ENCODE data around the gene MAPK1. TPM values are rescaled to one million over a fixed set of nuclear protein-coding genes. Genes with fewer than 3 reads are reported as not detected.
"Not testable (repeated sequence)": the region's sequence is repeated elsewhere in the genome, so short reads cannot be mapped to it uniquely, and the experiment has no call there.

The MAPK1 gene
- total and polyA plus RNA-seq, 4 donors: 16.3 to 154 (median 54.3) TPM

GRCh38 chr22:21841422-21841821 is 26.0 kb downstream of the MAPK1 start:
- ATAC-seq (ENCODE audit: insufficient read depth, low FRiP score) (no peak), DNase-seq (no peak)
- Histone ChIP-seq H3K36me3 (ENCODE audit: control insufficient read depth in 4 of 4, insufficient read depth in 4 of 4, low read length in 4 of 4) (no peaks in the 10 kb centered on the region), H3K27me3 (ENCODE audit: control insufficient read depth in 3 of 3, insufficient read depth in 3 of 3, low read length in 2 of 3) (no peaks in the 10 kb centered on the region), H3K27ac (ENCODE audit: low read depth in 1 of 2, low read length in 1 of 2) (peak overlapping the region in 1 of 2 donors; percentile 2), H3K9me3 (ENCODE audit: control insufficient read depth in 4 of 4, insufficient read depth in 3 of 4, low read length in 3 of 4) (no peaks in the 10 kb centered on the region), H3K9ac (ENCODE audit: insufficient read depth in 1 of 2, low read length in 2 of 2) (no peak overlapping the region), H3K4me1 (ENCODE audit: control insufficient read depth in 5 of 5, insufficient read depth in 5 of 5, low read length in 5 of 5) (peaks cover 6 to 20% (median 9%) of the 10 kb centered on the region in 5 donors), H3K4me3 (no peak overlapping the region)
- TF ChIP-seq, protein P1, sequence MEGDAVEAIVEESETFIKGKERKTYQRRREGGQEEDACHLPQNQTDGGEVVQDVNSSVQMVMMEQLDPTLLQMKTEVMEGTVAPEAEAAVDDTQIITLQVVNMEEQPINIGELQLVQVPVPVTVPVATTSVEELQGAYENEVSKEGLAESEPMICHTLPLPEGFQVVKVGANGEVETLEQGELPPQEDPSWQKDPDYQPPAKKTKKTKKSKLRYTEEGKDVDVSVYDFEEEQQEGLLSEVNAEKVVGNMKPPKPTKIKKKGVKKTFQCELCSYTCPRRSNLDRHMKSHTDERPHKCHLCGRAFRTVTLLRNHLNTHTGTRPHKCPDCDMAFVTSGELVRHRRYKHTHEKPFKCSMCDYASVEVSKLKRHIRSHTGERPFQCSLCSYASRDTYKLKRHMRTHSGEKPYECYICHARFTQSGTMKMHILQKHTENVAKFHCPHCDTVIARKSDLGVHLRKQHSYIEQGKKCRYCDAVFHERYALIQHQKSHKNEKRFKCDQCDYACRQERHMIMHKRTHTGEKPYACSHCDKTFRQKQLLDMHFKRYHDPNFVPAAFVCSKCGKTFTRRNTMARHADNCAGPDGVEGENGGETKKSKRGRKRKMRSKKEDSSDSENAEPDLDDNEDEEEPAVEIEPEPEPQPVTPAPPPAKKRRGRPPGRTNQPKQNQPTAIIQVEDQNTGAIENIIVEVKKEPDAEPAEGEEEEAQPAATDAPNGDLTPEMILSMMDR (IDR thresholded peaks at IDR 0.05; ENCODE audit: control extremely low read depth, extremely low read depth): no peak
- WGBS, 2 donors: 90 to 98% methylated on average over 2 of the region's 2 CpGs

DNA sequence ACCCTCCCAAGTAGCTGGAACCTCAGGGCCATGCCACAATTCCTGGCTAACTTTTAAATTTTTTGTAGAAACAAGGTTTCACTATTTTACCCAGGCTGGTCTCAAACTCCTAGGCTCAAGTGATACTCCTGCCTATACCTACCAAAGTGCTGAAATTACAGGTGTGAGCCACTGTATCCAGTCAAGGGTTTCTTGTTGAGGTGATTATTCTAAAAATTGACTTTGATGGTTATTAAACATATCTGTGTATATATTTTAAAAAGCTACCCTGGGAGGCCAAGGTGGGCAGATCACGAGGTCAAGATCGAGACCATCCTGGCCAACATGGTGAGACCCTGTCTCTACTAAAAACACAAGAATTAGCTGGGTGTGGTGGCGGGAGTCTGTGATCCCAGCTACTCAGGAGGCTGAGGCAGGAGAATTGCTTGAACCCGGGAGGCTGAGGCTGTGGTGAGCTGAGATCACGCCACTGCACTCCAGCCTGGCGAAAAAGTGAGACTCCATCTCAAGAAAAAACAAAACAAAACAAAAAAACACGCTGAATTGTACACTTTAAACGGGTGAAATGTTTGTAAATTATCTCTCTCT is 27.1 kb downstream of the MAPK1 start:
- H3K9me3 ChIP-seq (ENCODE audit: control insufficient read depth in 4 of 4, insufficient read depth in 3 of 4, low read length in 3 of 4): no peaks in the 10 kb centered on the region
- no peaks in the 10 kb centered on the region for H3K27me3 ChIP-seq (ENCODE audit: control insufficient read depth in 3 of 3, insufficient read depth in 3 of 3, low read length in 2 of 3)
- H3K36me3 ChIP-seq (ENCODE audit: control insufficient read depth in 4 of 4, insufficient read depth in 4 of 4, low read length in 4 of 4): no peaks in the 10 kb centered on the region
- H3K4me3 ChIP-seq: no peak overlapping the region
- TF ChIP-seq, protein P1 (IDR thresholded peaks at IDR 0.05; ENCODE audit: control extremely low read depth, extremely low read depth): no peak
- H3K4me1 ChIP-seq (ENCODE audit: control insufficient read depth in 5 of 5, insufficient read depth in 5 of 5, low read length in 5 of 5): peaks cover 6 to 12% (median 11%) of the 10 kb centered on the region in 5 donors
- 92 to 95% methylated on average over 8 of the region's 8 CpGs for WGBS, 2 donors
- H3K27ac ChIP-seq (ENCODE audit: low read depth in 1 of 2, low read length in 1 of 2): no peak overlapping the region
- DNase-seq (no peak), ATAC-seq (ENCODE audit: insufficient read depth, low FRiP score) (no peak)
- no peak overlapping the region for H3K9ac ChIP-seq (ENCODE audit: insufficient read depth in 1 of 2, low read length in 2 of 2)

DNA sequence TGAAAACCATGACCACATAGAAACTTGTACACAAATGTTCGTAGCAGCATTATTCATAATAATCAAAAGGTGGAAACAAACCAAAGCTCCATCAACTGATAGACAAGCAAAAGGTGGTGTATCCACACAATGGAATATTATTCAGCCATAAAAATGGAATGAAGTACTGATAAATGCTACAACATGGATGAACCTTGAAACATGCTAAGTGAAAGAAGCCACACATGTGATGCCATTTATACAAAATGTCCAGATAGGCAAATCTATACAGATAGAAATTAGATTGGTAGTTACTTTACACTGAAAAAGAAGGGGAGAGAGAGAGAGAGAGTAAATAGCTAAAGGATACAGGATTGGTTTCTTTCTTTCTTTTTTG is 27.7 kb downstream of the MAPK1 start:
- TF ChIP-seq, protein P1 (IDR thresholded peaks at IDR 0.05; ENCODE audit: control extremely low read depth, extremely low read depth): no peak
- no peak for ATAC-seq (ENCODE audit: insufficient read depth, low FRiP score)
- 95 to 96% methylated on average over 1 of the region's 1 CpG for WGBS, 2 donors
- no peaks in the 10 kb centered on the region for H3K36me3 ChIP-seq (ENCODE audit: control insufficient read depth in 4 of 4, insufficient read depth in 4 of 4, low read length in 4 of 4)
- H3K27me3 ChIP-seq (ENCODE audit: control insufficient read depth in 3 of 3, insufficient read depth in 3 of 3, low read length in 2 of 3): no peaks in the 10 kb centered on the region
- no peak overlapping the region for H3K4me3 ChIP-seq
- H3K27ac ChIP-seq (ENCODE audit: low read depth in 1 of 2, low read length in 1 of 2): no peak overlapping the region
- H3K9ac ChIP-seq (ENCODE audit: insufficient read depth in 1 of 2, low read length in 2 of 2): no peak overlapping the region
- peaks cover 6 to 18% (median 11%) of the 10 kb centered on the region in 5 donors for H3K4me1 ChIP-seq (ENCODE audit: control insufficient read depth in 5 of 5, insufficient read depth in 5 of 5, low read length in 5 of 5)
- DNase-seq: no peak
- H3K9me3 ChIP-seq (ENCODE audit: control insufficient read depth in 4 of 4, insufficient read depth in 3 of 4, low read length in 3 of 4): no peaks in the 10 kb centered on the region

DNA sequence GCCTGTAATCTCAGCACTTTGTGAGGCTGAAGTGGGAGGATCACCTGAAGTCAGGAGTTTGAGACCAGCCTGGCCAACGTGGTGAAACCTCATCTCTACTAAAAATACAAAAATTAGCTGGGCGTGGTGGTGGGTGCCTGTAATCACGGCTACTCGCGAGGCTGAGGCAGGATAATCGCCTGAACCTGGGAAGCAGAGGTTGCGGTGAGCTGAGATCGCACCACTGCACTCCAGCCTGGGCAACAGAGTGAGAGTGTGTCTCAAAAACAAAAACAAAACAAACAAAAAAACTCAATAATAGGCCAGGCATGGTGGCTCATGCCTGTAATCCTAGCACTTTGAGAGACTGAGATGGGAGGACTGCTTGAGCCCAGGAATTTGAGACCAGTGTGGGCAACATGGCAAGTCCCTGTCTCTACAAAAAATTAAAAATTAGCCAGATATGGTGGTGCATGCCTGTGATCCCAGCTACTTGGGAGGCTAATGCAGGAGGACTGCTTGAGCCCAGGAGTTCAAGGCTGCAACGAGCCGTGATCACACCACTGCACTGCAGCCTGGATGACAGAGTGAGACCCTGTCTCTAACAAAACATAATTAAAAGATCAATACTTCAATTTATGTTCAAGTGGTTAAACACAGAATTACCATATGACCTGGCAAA is 28.2 kb downstream of the MAPK1 start:
- H3K27me3 ChIP-seq (ENCODE audit: control insufficient read depth in 3 of 3, insufficient read depth in 3 of 3, low read length in 2 of 3); H3K27ac ChIP-seq (ENCODE audit: low read depth in 1 of 2, low read length in 1 of 2); DNase-seq; H3K36me3 ChIP-seq (ENCODE audit: control insufficient read depth in 4 of 4, insufficient read depth in 4 of 4, low read length in 4 of 4); H3K4me3 ChIP-seq; H3K9me3 ChIP-seq (ENCODE audit: control insufficient read depth in 4 of 4, insufficient read depth in 3 of 4, low read length in 3 of 4); ATAC-seq (ENCODE audit: insufficient read depth, low FRiP score); H3K9ac ChIP-seq (ENCODE audit: insufficient read depth in 1 of 2, low read length in 2 of 2): not testable (repeated sequence)
- 89 to 91% methylated on average over 10 of the region's 10 CpGs for WGBS, 2 donors
- H3K4me1 ChIP-seq (ENCODE audit: control insufficient read depth in 5 of 5, insufficient read depth in 5 of 5, low read length in 5 of 5): peaks cover 6 to 19% (median 9%) of the 10 kb centered on the region in 5 donors

Data from lung (tissue), 12 donors.